HG03520 (cell line): Measurements from ENCODE around the gene RYR2.

Experiments
- ATAC-seq: cut with Tn5 transposase; IDR thresholded peaks from one replicate; pipeline ENCODE4 v1.9.1; 2021; ENCODE audit warnings: mild to moderate bottlenecking, moderate library complexity; ENCODE audit not compliant: unreplicated experiment

The RYR2 gene

GRCh38 chr1:237191403-237191802 is 149.4 kb downstream of the RYR2 start:
- ATAC-seq, result no peak

GRCh38 chr1:237197470-237198425 is 155.8 kb downstream of the RYR2 start:
- no peak for ATAC-seq

- ATAC-seq, result no peak
Measured at GRCh38 chr1:237199026-237199425, 157.0 kb downstream of the RYR2 start.

- ATAC-seq, result no peak
Measured at GRCh38 chr1:237201155-237201554, 159.2 kb downstream of the RYR2 start.

- ATAC-seq, result no peak
Measured at GRCh38 chr1:237204841-237205240, 162.9 kb downstream of the RYR2 start.

- ATAC-seq, result no peak
Measured at GRCh38 chr1:237205400-237206064, 163.5 kb downstream of the RYR2 start.

GRCh38 chr1:237206065-237206414 is 164.1 kb downstream of the RYR2 start:
- ATAC-seq, result no peak

GRCh38 chr1:237211031-237211430 is 169.0 kb downstream of the RYR2 start:
- ATAC-seq, result no peak

GRCh38 chr1:237211540-237211939 is 169.6 kb downstream of the RYR2 start:
- no peak for ATAC-seq

- no peak for ATAC-seq
Measured at GRCh38 chr1:237219751-237220642, 178.0 kb downstream of the RYR2 start.

GRCh38 chr1:237223419-237223818 is 181.4 kb downstream of the RYR2 start:
- ATAC-seq, result no peak

GRCh38 chr1:237226177-237226944 is 184.4 kb downstream of the RYR2 start:
- ATAC-seq, result no peak

GRCh38 chr1:237227476-237227875 is 185.5 kb downstream of the RYR2 start:
- no peak for ATAC-seq

- ATAC-seq, result no peak
Measured at GRCh38 chr1:237228421-237228820, 186.4 kb downstream of the RYR2 start.

- no peak for ATAC-seq
Measured at GRCh38 chr1:237229333-237229732, 187.3 kb downstream of the RYR2 start.

GRCh38 chr1:237232501-237232900 is 190.5 kb downstream of the RYR2 start:
- ATAC-seq, result no peak

GRCh38 chr1:237235091-237235490 is 193.1 kb downstream of the RYR2 start:
- no peak for ATAC-seq

GRCh38 chr1:237237721-237238120 is 195.7 kb downstream of the RYR2 start:
- no peak for ATAC-seq

GRCh38 chr1:237239248-237239647 is 197.3 kb downstream of the RYR2 start:
- no peak for ATAC-seq

- no peak for ATAC-seq
Measured at GRCh38 chr1:237241038-237241437, 199.1 kb downstream of the RYR2 start.
